ENCODE results near the gene MAML1.

MAML1 gene

GRCh38 chr5:179818746-179819295, 86.2 kb downstream of the MAML1 start:
- peaks cover 13% of the 10 kb centered on the region; the same call in 1 of the 2 replicates for H3K79me2 ChIP-seq (ENCODE audit: insufficient read depth, low read length)
- peaks cover 8% of the 10 kb centered on the region for H4K20me1 ChIP-seq (ENCODE audit: insufficient read depth, low read length, poor library complexity, severe bottlenecking)
- no peaks in the 10 kb centered on the region for H3K27me3 ChIP-seq (ENCODE audit: insufficient read depth, low read length, poor library complexity, severe bottlenecking)
- peak overlapping the region; percentile 73 for H3K4me2 ChIP-seq (ENCODE audit: low read depth, low read length, poor library complexity, severe bottlenecking)
- no peaks in the 10 kb centered on the region for H3K9me2 ChIP-seq (replicated peaks; ENCODE audit: low read depth, low read length)
- TF ChIP-seq EZH2phosphoT487 (IDR thresholded peaks at IDR 0.05; ENCODE audit: borderline replicate concordance) (no peak), CTCF (conservative IDR thresholded peaks at IDR 0.05; ENCODE audit: low read length) (no peak)
- H3K4me1 ChIP-seq (ENCODE audit: insufficient read depth, low read length, poor library complexity, severe bottlenecking): peaks cover 12% of the 10 kb centered on the region
- no peaks in the 10 kb centered on the region for H3K9me3 ChIP-seq (ENCODE audit: insufficient read depth, low read depth, low read length)
- H3F3A ChIP-seq (ENCODE audit: low read depth): no peaks in the 10 kb centered on the region
- peak overlapping the region; percentile 79 for H3K4me3 ChIP-seq (ENCODE audit: low read length, poor library complexity, severe bottlenecking)
- peak overlapping the region; percentile 50 for H3K9ac ChIP-seq (ENCODE audit: low read depth, low read length, poor library complexity, severe bottlenecking)
- no peak overlapping the region for H2AFZ ChIP-seq (ENCODE audit: low read length)
- H3K36me3 ChIP-seq (ENCODE audit: insufficient read depth, low read length): no peaks in the 10 kb centered on the region

- Histone ChIP-seq H3K79me2 (ENCODE audit: insufficient read depth, low read length) (peaks cover 13% of the 10 kb centered on the region; the same call in 1 of the 2 replicates), H2AFZ (ENCODE audit: low read length) (no peak overlapping the region), H3K27me3 (ENCODE audit: insufficient read depth, low read length, poor library complexity, severe bottlenecking) (no peaks in the 10 kb centered on the region), H3F3A (ENCODE audit: low read depth) (no peaks in the 10 kb centered on the region), H3K9me2 (replicated peaks; ENCODE audit: low read depth, low read length) (no peaks in the 10 kb centered on the region), H3K9ac (ENCODE audit: low read depth, low read length, poor library complexity, severe bottlenecking) (peak overlapping the region; percentile 50), H3K36me3 (ENCODE audit: insufficient read depth, low read length) (no peaks in the 10 kb centered on the region), H3K9me3 (ENCODE audit: insufficient read depth, low read depth, low read length) (no peaks in the 10 kb centered on the region), H3K4me3 (ENCODE audit: low read length, poor library complexity, severe bottlenecking) (peak overlapping the region; percentile 79), H3K4me2 (ENCODE audit: low read depth, low read length, poor library complexity, severe bottlenecking) (peak overlapping the region; percentile 73), H4K20me1 (ENCODE audit: insufficient read depth, low read length, poor library complexity, severe bottlenecking) (peaks cover 8% of the 10 kb centered on the region), H3K4me1 (ENCODE audit: insufficient read depth, low read length, poor library complexity, severe bottlenecking) (peaks cover 12% of the 10 kb centered on the region)
- no peak for TF ChIP-seq CTCF (conservative IDR thresholded peaks at IDR 0.05; ENCODE audit: low read length)
- no peak for TF ChIP-seq EZH2phosphoT487 (IDR thresholded peaks at IDR 0.05; ENCODE audit: borderline replicate concordance)
Observed at GRCh38 chr5:179819296-179820126, 86.9 kb downstream of the MAML1 start.

GRCh38 chr5:179820127-179820482, 87.5 kb downstream of the MAML1 start:
- Histone ChIP-seq H2AFZ (ENCODE audit: low read length) (no peak overlapping the region), H3K4me3 (ENCODE audit: low read length, poor library complexity, severe bottlenecking) (peak overlapping the region; percentile 79), H3K4me1 (ENCODE audit: insufficient read depth, low read length, poor library complexity, severe bottlenecking) (peaks cover 12% of the 10 kb centered on the region), H3K36me3 (ENCODE audit: insufficient read depth, low read length) (no peaks in the 10 kb centered on the region), H3K79me2 (ENCODE audit: insufficient read depth, low read length) (peaks cover 13% of the 10 kb centered on the region; the same call in 1 of the 2 replicates), H3F3A (ENCODE audit: low read depth) (no peaks in the 10 kb centered on the region), H3K9ac (ENCODE audit: low read depth, low read length, poor library complexity, severe bottlenecking) (peak overlapping the region; percentile 82), H3K27me3 (ENCODE audit: insufficient read depth, low read length, poor library complexity, severe bottlenecking) (no peaks in the 10 kb centered on the region), H3K4me2 (ENCODE audit: low read depth, low read length, poor library complexity, severe bottlenecking) (peak overlapping the region; percentile 73), H3K9me2 (replicated peaks; ENCODE audit: low read depth, low read length) (no peaks in the 10 kb centered on the region), H3K9me3 (ENCODE audit: insufficient read depth, low read depth, low read length) (no peaks in the 10 kb centered on the region), H4K20me1 (ENCODE audit: insufficient read depth, low read length, poor library complexity, severe bottlenecking) (peaks cover 8% of the 10 kb centered on the region)
- TF ChIP-seq CTCF (conservative IDR thresholded peaks at IDR 0.05; ENCODE audit: low read length) (no peak), EZH2phosphoT487 (IDR thresholded peaks at IDR 0.05; ENCODE audit: borderline replicate concordance) (no peak)

All from Loucy (cell line).